GM12872 (cell line): Measurements from ENCODE around the gene UTS2B.

Experiments
- TF ChIP-seq, protein P1 (sequence below): IDR thresholded peaks from 3 replicates; pipeline ENCODE4 v1.5.1; 2011; ENCODE audit warnings: low read depth, mild to moderate bottlenecking, low read length, moderate library complexity; ENCODE audit not compliant: insufficient read depth

UTS2B gene

DNA sequence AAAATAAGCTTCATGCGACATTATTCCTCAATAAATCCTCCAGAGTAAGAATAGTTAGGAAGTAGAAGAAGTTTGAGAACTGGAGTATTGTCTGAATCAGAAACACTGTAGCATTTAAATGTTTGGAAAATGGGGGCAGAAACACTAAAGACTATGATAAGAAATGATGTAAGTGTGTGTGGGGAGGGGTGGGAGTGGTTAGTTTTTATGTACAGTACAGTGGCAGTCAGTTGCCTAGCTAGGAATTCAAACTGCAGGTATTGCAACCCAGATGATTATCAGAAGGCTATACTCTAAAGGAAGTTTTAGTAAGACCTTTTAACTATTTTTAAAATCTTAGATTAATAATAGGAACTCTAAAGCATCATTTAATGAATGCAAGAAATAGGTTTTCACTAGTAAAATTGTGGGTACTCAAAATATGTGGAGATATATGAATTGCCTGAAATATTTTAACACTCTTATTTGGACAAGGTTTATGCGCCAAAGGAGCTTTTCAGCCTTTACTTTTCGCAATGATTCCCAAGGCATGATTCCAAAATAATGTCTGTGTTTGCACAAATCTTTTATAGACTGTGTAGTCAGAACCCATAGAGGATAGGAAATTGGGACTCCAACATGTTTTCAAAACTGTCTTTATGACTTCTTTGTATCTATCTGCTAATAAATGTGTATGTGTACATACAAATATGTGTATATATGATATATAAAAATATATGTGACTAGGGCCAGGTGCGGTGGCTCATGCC, 9.1 kb downstream of the UTS2B start:
- TF ChIP-seq, protein P1, sequence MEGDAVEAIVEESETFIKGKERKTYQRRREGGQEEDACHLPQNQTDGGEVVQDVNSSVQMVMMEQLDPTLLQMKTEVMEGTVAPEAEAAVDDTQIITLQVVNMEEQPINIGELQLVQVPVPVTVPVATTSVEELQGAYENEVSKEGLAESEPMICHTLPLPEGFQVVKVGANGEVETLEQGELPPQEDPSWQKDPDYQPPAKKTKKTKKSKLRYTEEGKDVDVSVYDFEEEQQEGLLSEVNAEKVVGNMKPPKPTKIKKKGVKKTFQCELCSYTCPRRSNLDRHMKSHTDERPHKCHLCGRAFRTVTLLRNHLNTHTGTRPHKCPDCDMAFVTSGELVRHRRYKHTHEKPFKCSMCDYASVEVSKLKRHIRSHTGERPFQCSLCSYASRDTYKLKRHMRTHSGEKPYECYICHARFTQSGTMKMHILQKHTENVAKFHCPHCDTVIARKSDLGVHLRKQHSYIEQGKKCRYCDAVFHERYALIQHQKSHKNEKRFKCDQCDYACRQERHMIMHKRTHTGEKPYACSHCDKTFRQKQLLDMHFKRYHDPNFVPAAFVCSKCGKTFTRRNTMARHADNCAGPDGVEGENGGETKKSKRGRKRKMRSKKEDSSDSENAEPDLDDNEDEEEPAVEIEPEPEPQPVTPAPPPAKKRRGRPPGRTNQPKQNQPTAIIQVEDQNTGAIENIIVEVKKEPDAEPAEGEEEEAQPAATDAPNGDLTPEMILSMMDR, result no peak

GRCh38 chr3:191320316-191320715, 10.0 kb downstream of the UTS2B start:
- TF ChIP-seq, protein P1, result no peak

GRCh38 chr3:191316876-191317603, 13.3 kb downstream of the UTS2B start:
- TF ChIP-seq, protein P1, result no peak

GRCh38 chr3:191314109-191314728, 16.1 kb downstream of the UTS2B start:
- TF ChIP-seq, protein P1, result no peak

GRCh38 chr3:191313296-191313695, 17.0 kb downstream of the UTS2B start:
- TF ChIP-seq, protein P1, result no peak

DNA sequence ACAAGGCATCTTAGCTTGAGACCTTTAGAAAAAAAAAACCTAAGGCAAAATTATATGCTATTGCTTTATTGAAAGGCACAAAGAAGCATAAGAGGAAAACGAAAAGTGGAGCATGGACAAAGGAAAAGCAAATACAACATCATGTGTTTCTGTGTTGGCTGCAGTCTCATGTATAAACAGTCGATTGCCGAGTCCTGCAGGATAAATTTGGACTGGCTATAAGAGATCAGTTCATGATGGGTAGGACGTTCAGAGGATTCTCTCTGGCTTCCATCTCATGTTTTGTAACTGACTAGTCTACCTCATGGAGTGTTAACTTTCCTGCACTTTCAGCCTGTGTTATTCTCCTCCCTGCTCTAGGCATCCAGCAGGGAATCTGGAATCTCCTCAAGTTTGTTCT, 23.0 kb downstream of the UTS2B start:
- TF ChIP-seq, protein P1, result no peak

- TF ChIP-seq, protein P1, result no peak
These were observed 23.9 kb downstream of the UTS2B start for GRCh38 chr3:191306428-191306827.
